ENCODE measurements around the gene TNFRSF4.
A peak's percentile ranks its signal among the peaks of the same experiment; 100 is the strongest.

The TNFRSF4 gene

GRCh38 chr1:1232208-1232795, 18.3 kb upstream of the TNFRSF4 start, which contains the start of gene B3GALT6:
B3GALT6 (plus strand) TSS chr1:1232237; CDS start chr1:1232279, 42 bp downstream.
- peak in 1 of 2 donors; percentile 36 for DNase-seq

GRCh38 chr1:1231400-1232207, 17.7 kb upstream of the TNFRSF4 start, which contains the start of gene SDF4:
SDF4 (minus strand) TSS chr1:1232001; CDS start chr1:1228772, 3,229 bp downstream.
- peak; percentile 94 to 96 for DNase-seq

- DNase-seq, result peak; percentile 38 to 75
These were observed 16.9 kb upstream of the TNFRSF4 start for GRCh38 chr1:1230656-1231399.

- DNase-seq, result no peak
These were observed 15.8 kb upstream of the TNFRSF4 start for GRCh38 chr1:1229770-1230169.

- no peak for DNase-seq
These were observed 14.8 kb upstream of the TNFRSF4 start for GRCh38 chr1:1228596-1229321.

GRCh38 chr1:1228187-1228586, 14.2 kb upstream of the TNFRSF4 start:
- no peak for DNase-seq

- DNase-seq, result no peak
These were observed 13.4 kb upstream of the TNFRSF4 start for GRCh38 chr1:1227386-1227785.

GRCh38 chr1:1226566-1227362, 12.8 kb upstream of the TNFRSF4 start:
- no peak for DNase-seq

- no peak for DNase-seq
These were observed 12.0 kb upstream of the TNFRSF4 start for GRCh38 chr1:1225913-1226312.

GRCh38 chr1:1225238-1225845, 11.4 kb upstream of the TNFRSF4 start:
- DNase-seq, result no peak

GRCh38 chr1:1223891-1224290, 9.9 kb upstream of the TNFRSF4 start:
- DNase-seq, result no peak

GRCh38 chr1:1223321-1223720, 9.4 kb upstream of the TNFRSF4 start:
- DNase-seq, result no peak

- no peak for DNase-seq
These were observed 8.7 kb upstream of the TNFRSF4 start for GRCh38 chr1:1222575-1223225.

GRCh38 chr1:1221887-1222574, 8.1 kb upstream of the TNFRSF4 start:
- DNase-seq, result no peak

- no peak for DNase-seq
These were observed 6.2 kb upstream of the TNFRSF4 start for GRCh38 chr1:1220197-1220596.

GRCh38 chr1:1219341-1219740, 5.4 kb upstream of the TNFRSF4 start:
- DNase-seq, result no peak

GRCh38 chr1:1218524-1219200, 4.7 kb upstream of the TNFRSF4 start:
- DNase-seq, result no peak

GRCh38 chr1:1217621-1218523, 3.9 kb upstream of the TNFRSF4 start:
- DNase-seq, result peak; percentile 34 to 72
